HCT116 (cell line): ENCODE measurements around the gene TTLL5. TPM values are rescaled to one million over a fixed set of nuclear protein-coding genes. Genes with fewer than 3 reads are reported as not detected.

ENCODE experiments used
- ATAC-seq: fragments of 200-7000 bp; cut with Tn5 transposase; 2 replicates; pipeline ENCODE4 v1.9.1; 2020; ENCODE audit warnings: mild to moderate bottlenecking, moderate library complexity
- BruUV-seq: library from RNA; stranded (reverse); fragments of 400-500 nt; replicated peaks from 2 replicates; lab custom pipeline; 2021; lab: Mats Ljungman, UMichigan
- CTCF ChIA-PET: fragments of 300-600 bp; sonication (Branson Sonifier 250); formaldehyde crosslinking; loops from one replicate; lab custom pipeline; 2021; ENCODE audit warnings: antibody characterized with exemption; lab: Charles Lee
- POLR2A ChIA-PET: fragments of 300-600, 350-600 bp; sonication (Branson Sonifier 250); formaldehyde crosslinking; loops from one replicate; lab custom pipeline; 2021; ENCODE audit warnings: antibody characterized with exemption; lab: Charles Lee
- RAD21 ChIA-PET, 2 experiments: fragments of 300-600 bp; sonication (Branson Sonifier 250); formaldehyde crosslinking; loops; one replicate each; lab custom pipeline; 2023; ENCODE audit warnings: low total read pairs in 2 of 2; ENCODE audit not compliant: uncharacterized antibody in 2 of 2, unreplicated experiment in 2 of 2, low non-redundant PET in 1 of 2; lab: Charles Lee
- DNase-seq: peaks from one replicate; pipeline ENCODE4 v3.0.0-alpha.2; 2010; ENCODE audit warnings: low read depth, low spot score
- H2AFZ ChIP-seq: fragments of 200-600 bp; shearing (Covaris generic), sonication (generic); 2 replicates; pipeline ENCODE4 v1.6.1; 2017; ENCODE audit warnings: low read depth, mixed run types, mixed read lengths, antibody characterized with exemption, low read length; ENCODE audit not compliant: poor library complexity, severe bottlenecking
- H3K27ac ChIP-seq: 2 replicates; pipeline ENCODE4 v1.5.1; 2012; ENCODE audit warnings: low read depth, low read length
- H3K27me3 ChIP-seq: fragments of 200-600 bp; sonication (generic); 2 replicates; pipeline ENCODE4 v1.6.1; 2016; ENCODE audit warnings: mixed run types, low read length, mixed read lengths; ENCODE audit not compliant: insufficient read depth
- H3K36me3 ChIP-seq, 2 experiments: fragments of 200-500 bp in 1 of 2; fragments of 200-600 bp in 1 of 2; sonication (Bioruptor generic) in 1 of 2; sonication (generic) in 1 of 2; 2 replicates each; pipeline versions ENCODE4 v1.5.1 to v1.6.1; 2014 to 2016; ENCODE audit warnings: low read length in 2 of 2, inconsistent platforms in 1 of 2, mixed read lengths in 1 of 2, mixed run types in 1 of 2; ENCODE audit not compliant: insufficient read depth in 2 of 2, control insufficient read depth in 1 of 2
- H3K4me1 ChIP-seq, 2 experiments: fragments of 200-600 bp in 1 of 2; sonication (generic) in 1 of 2; 2 replicates each; pipeline versions ENCODE4 v1.5.1 to v1.6.1; 2012 to 2017; ENCODE audit warnings: low read length in 2 of 2, inconsistent platforms in 1 of 2, mild to moderate bottlenecking in 1 of 2, mixed read lengths in 1 of 2, mixed run types in 1 of 2, moderate library complexity in 1 of 2; ENCODE audit not compliant: insufficient read depth in 2 of 2, control insufficient read depth in 1 of 2
- H3K4me2 ChIP-seq: fragments of 200-600 bp; sonication (generic); 2 replicates; pipeline ENCODE4 v1.6.1; 2017; ENCODE audit warnings: mixed run types, low read length, mixed read lengths
- H3K4me3 ChIP-seq, 2 experiments: fragments of 200-600 bp in 1 of 2; sonication (generic) in 1 of 2; replicated peaks in 1 of 2; 2 replicates each; pipeline ENCODE4 v1.5.1; 2011 to 2016; ENCODE audit warnings: low read length in 2 of 2, control low read depth in 1 of 2, low read depth in 1 of 2, mild to moderate bottlenecking in 1 of 2, mixed read lengths in 1 of 2, mixed run types in 1 of 2
- H3K79me2 ChIP-seq: fragments of 200-600 bp; sonication (generic); 2 replicates; pipeline ENCODE4 v1.6.1; 2017; ENCODE audit warnings: mild to moderate bottlenecking, mixed run types, low read length, moderate library complexity, mixed read lengths; ENCODE audit not compliant: insufficient read depth
- H3K9ac ChIP-seq: fragments of 200-600 bp; sonication (generic); 2 replicates; pipeline ENCODE4 v1.6.1; 2016; ENCODE audit warnings: low read length, mixed read lengths
- H3K9me2 ChIP-seq: fragments of 200-600 bp; sonication (generic), shearing (Covaris generic); 2 replicates; pipeline ENCODE4 v1.6.1; 2017; ENCODE audit warnings: mixed run types, mild to moderate bottlenecking, moderate library complexity; ENCODE audit not compliant: insufficient read depth
- H3K9me3 ChIP-seq, 2 experiments: fragments of 200-500 bp in 1 of 2; fragments of 200-600 bp in 1 of 2; sonication (Bioruptor generic) in 1 of 2; sonication (generic) in 1 of 2; 2 replicates each; pipeline ENCODE4 v1.6.1; 2014 to 2017; ENCODE audit warnings: low read length in 2 of 2, mixed read lengths in 2 of 2, inconsistent platforms in 1 of 2, low read depth in 1 of 2, mild to moderate bottlenecking in 1 of 2, mixed run types in 1 of 2, moderate library complexity in 1 of 2; ENCODE audit not compliant: control insufficient read depth in 1 of 2, insufficient read depth in 1 of 2
- H4K20me1 ChIP-seq: fragments of 200-600 bp; sonication (generic), shearing (Covaris generic); 2 replicates; pipeline ENCODE4 v1.6.1; 2017; ENCODE audit warnings: mixed run types, mild to moderate bottlenecking, moderate library complexity; ENCODE audit not compliant: insufficient read depth
- CBX3 ChIP-seq: IDR thresholded peaks from 2 replicates; pipeline ENCODE4 v1.6.1; 2012; ENCODE audit warnings: low read depth
- RAD21 ChIP-seq: IDR thresholded peaks from 2 replicates; pipeline ENCODE4 v1.6.1; 2012; ENCODE audit warnings: low read depth, mild to moderate bottlenecking
- ZFX ChIP-seq: fragments of 450-650 bp; IDR thresholded peaks from 2 replicates; pipeline ENCODE4 v1.6.1; 2017
- intact Hi-C: fragments of 100-400 bp; cut with micrococcal nuclease; formaldehyde crosslinking; loops from 2 replicates; pipeline ENCODE4 v1.10.0; 2022
- total RNA-seq: library from RNA; stranded (reverse); gene quantifications from one replicate; pipeline ENCODE4 v1.2.1, GENCODE V29; 2021; ENCODE audit not compliant: unreplicated experiment
- TF ChIP-seq, protein P1 (sequence below): IDR thresholded peaks from 2 replicates; pipeline ENCODE4 v1.6.1; 2011; ENCODE audit warnings: mild to moderate bottlenecking, low read length, moderate library complexity; ENCODE audit not compliant: insufficient replicate concordance; ENCODE audit errors: extremely low read depth
- TF ChIP-seq, protein P2 (sequence below), 3 experiments: fragments of 200-600 bp in 1 of 3; sonication (generic) in 1 of 3; IDR thresholded peaks in 2 of 3; conservative IDR thresholded peaks in 1 of 3; 2 replicates each; pipeline ENCODE4 v1.5.1; 2012 to 2017; ENCODE audit warnings: low read depth in 2 of 3, low read length in 2 of 3, antibody characterized with exemption in 1 of 3, borderline replicate concordance in 1 of 3, control low read depth in 1 of 3, mild to moderate bottlenecking in 1 of 3, mixed read lengths in 1 of 3, mixed run types in 1 of 3, moderate library complexity in 1 of 3; ENCODE audit not compliant: insufficient read depth in 1 of 3
- TF ChIP-seq, protein P3 (sequence below): IDR thresholded peaks from 2 replicates; pipeline ENCODE4 v1.6.1; 2012

TTLL5 gene
- total RNA-seq, 1 experiment from 2014 or later = 26.2 TPM

DNA sequence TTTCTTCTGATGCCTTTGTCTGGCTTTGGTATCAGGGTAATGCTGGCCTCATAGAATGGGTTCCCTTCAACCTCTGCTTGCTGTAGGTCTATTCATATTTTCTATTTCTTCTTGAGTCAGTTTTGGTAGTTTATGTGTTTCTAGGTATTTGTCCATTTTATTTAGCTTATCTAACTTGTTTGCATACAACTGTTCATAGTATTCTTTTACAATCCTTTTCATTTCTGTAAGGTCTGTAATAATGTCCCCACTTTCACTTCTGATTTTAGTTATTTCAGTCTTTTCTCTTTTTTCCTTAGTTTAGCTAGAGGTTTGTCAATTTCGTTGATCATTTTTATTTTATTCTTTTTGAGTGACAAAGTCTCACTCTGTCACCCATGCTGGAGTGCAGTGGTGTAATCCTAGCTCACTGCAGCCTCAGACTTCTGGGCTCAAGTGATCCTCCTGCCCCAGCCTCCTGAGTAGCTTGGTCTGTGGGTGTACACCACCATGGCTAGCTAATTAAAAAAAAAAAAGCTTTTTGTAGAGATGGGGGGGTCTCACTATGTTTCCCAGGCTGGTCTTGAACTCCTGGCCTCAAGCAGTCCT is 11.7 kb downstream of the TTLL5 start:
- POLR2A ChIA-PET = no interaction called here
- ATAC-seq = no peak

More for the DNA sequence above, 11.7 kb downstream of the TTLL5 start:
- H4K20me1 ChIP-seq = no peaks in the 10 kb centered on the region
- H3K36me3 ChIP-seq = peaks cover 3 to 14% of the 10 kb centered on the region in 2 experiments; a peak in 3 of 4 replicates
- no TSS peak for BruUV-seq
- H2AFZ ChIP-seq = no peak overlapping the region
- no peak for DNase-seq
- RAD21 ChIA-PET = no interaction called here
- TF ChIP-seq, protein P1, sequence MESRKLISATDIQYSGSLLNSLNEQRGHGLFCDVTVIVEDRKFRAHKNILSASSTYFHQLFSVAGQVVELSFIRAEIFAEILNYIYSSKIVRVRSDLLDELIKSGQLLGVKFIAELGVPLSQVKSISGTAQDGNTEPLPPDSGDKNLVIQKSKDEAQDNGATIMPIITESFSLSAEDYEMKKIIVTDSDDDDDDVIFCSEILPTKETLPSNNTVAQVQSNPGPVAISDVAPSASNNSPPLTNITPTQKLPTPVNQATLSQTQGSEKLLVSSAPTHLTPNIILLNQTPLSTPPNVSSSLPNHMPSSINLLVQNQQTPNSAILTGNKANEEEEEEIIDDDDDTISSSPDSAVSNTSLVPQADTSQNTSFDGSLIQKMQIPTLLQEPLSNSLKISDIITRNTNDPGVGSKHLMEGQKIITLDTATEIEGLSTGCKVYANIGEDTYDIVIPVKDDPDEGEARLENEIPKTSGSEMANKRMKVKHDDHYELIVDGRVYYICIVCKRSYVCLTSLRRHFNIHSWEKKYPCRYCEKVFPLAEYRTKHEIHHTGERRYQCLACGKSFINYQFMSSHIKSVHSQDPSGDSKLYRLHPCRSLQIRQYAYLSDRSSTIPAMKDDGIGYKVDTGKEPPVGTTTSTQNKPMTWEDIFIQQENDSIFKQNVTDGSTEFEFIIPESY = no peak
- TF ChIP-seq, protein P2, sequence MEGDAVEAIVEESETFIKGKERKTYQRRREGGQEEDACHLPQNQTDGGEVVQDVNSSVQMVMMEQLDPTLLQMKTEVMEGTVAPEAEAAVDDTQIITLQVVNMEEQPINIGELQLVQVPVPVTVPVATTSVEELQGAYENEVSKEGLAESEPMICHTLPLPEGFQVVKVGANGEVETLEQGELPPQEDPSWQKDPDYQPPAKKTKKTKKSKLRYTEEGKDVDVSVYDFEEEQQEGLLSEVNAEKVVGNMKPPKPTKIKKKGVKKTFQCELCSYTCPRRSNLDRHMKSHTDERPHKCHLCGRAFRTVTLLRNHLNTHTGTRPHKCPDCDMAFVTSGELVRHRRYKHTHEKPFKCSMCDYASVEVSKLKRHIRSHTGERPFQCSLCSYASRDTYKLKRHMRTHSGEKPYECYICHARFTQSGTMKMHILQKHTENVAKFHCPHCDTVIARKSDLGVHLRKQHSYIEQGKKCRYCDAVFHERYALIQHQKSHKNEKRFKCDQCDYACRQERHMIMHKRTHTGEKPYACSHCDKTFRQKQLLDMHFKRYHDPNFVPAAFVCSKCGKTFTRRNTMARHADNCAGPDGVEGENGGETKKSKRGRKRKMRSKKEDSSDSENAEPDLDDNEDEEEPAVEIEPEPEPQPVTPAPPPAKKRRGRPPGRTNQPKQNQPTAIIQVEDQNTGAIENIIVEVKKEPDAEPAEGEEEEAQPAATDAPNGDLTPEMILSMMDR (IDR thresholded peaks at IDR 0.05 in 2 of 3, conservative IDR thresholded peaks at IDR 0.05 in 1 of 3; ENCODE audit: borderline replicate concordance in 1 of 3, insufficient read depth in 1 of 3, low read depth in 2 of 3, low read length in 2 of 3) = no peak
- TF ChIP-seq, protein P3, sequence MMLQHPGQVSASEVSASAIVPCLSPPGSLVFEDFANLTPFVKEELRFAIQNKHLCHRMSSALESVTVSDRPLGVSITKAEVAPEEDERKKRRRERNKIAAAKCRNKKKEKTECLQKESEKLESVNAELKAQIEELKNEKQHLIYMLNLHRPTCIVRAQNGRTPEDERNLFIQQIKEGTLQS = no peak
- TF ChIP-seq ZFX (no peak), RAD21 (no peak), CBX3 (no peak)
- no peak overlapping the region for H3K4me2 ChIP-seq
- no peak overlapping the region for H3K9ac ChIP-seq
- no peaks in the 10 kb centered on the region for H3K9me3 ChIP-seq
- CTCF ChIA-PET = interaction anchor here (0.9 to 1.0 kb wide), 2 partner anchors 18 to 211 kb away, joined by 4 to 5 read pairs; no protein-coding TSS in a partner anchor
- no peak overlapping the region for H3K27ac ChIP-seq
- intact Hi-C loops = no loop called here
- H3K9me2 ChIP-seq = no peaks in the 10 kb centered on the region
- H3K4me1 ChIP-seq = no peaks in the 10 kb centered on the region
- H3K4me3 ChIP-seq = no peak overlapping the region
- peaks cover 13% of the 10 kb centered on the region for H3K79me2 ChIP-seq
- H3K27me3 ChIP-seq = no peaks in the 10 kb centered on the region
